ENCODE data around the gene BLMH.

The BLMH gene

GRCh38 chr17:30291543-30292285 lies at the start of gene BLMH:
Gene BLMH (minus strand): TSS chr17:30291944. CDS start chr17:30291819, 125 bp downstream.
- DNase-seq = peak; percentile 36

GRCh38 chr17:30340801-30341356 lies 49.1 kb upstream of the BLMH start:
- DNase-seq = no peak

- no peak for DNase-seq
Observed at GRCh38 chr17:30339086-30339485, 47.3 kb upstream of the BLMH start.

- no peak for DNase-seq
Observed at GRCh38 chr17:30337393-30337999, 45.8 kb upstream of the BLMH start.

GRCh38 chr17:30336369-30337171 lies 44.8 kb upstream of the BLMH start:
- DNase-seq = no peak

GRCh38 chr17:30334421-30334820 lies 42.7 kb upstream of the BLMH start:
- no peak for DNase-seq

- no peak for DNase-seq
Observed at GRCh38 chr17:30333503-30334360, 42.0 kb upstream of the BLMH start, which contains the start of gene TMIGD1. Gene TMIGD1 (minus strand): TSS chr17:30334057. CDS start chr17:30332133, 1,924 bp downstream.

- DNase-seq = no peak
Observed at GRCh38 chr17:30332057-30332542, 40.4 kb upstream of the BLMH start.

- no peak for DNase-seq
Observed at GRCh38 chr17:30326809-30327208, 35.1 kb upstream of the BLMH start.

GRCh38 chr17:30324723-30325122 lies 33.0 kb upstream of the BLMH start:
- DNase-seq = no peak

- no peak for DNase-seq
Observed at GRCh38 chr17:30323895-30324319, 32.2 kb upstream of the BLMH start.

GRCh38 chr17:30323262-30323894 lies 31.6 kb upstream of the BLMH start:
- DNase-seq = no peak

- no peak for DNase-seq
Observed at GRCh38 chr17:30321314-30321713, 29.6 kb upstream of the BLMH start.

- DNase-seq = no peak
Observed at GRCh38 chr17:30318155-30318554, 26.4 kb upstream of the BLMH start.

GRCh38 chr17:30316736-30317135 lies 25.0 kb upstream of the BLMH start:
- no peak for DNase-seq

GRCh38 chr17:30315106-30315505 lies 23.4 kb upstream of the BLMH start:
- no peak for DNase-seq

- no peak for DNase-seq
Observed at GRCh38 chr17:30314474-30314873, 22.7 kb upstream of the BLMH start.

GRCh38 chr17:30312226-30312625 lies 20.5 kb upstream of the BLMH start:
- DNase-seq = no peak

GRCh38 chr17:30310562-30310961 lies 18.8 kb upstream of the BLMH start:
- no peak for DNase-seq

GRCh38 chr17:30309591-30309990 lies 17.8 kb upstream of the BLMH start:
- DNase-seq = no peak

GRCh38 chr17:30308406-30308805 lies 16.7 kb upstream of the BLMH start:
- no peak for DNase-seq

GRCh38 chr17:30304778-30305177 lies 13.0 kb upstream of the BLMH start:
- no peak for DNase-seq

Data from amniotic stem cell (primary cell).